ENCODE data around the gene OSBPL10. TPM values are rescaled to one million over a fixed set of nuclear protein-coding genes. Genes with fewer than 3 reads are reported as not detected.

The OSBPL10 gene
- total RNA-seq, 2 experiments from 2014 or later, result 6.1 to 6.4 TPM

GRCh38 chr3:31929826-31930502 is 51.1 kb downstream of the OSBPL10 start:
- H3K4me3 Mint-ChIP-seq, result no peak overlapping the region
- CTCF ChIA-PET, result interaction anchor here (0.7 to 1.1 kb wide), 2 partner anchors 12 to 37 kb away, joined by 3 read pairs; no protein-coding TSS in a partner anchor
- DNase-seq, result no peak
- H3K36me3 Mint-ChIP-seq (ENCODE audit: low read depth), result no peaks in the 10 kb centered on the region
- H3K27me3 Mint-ChIP-seq (ENCODE audit: low read depth), result no peaks in the 10 kb centered on the region
- H3K9me3 Mint-ChIP-seq, result no peaks in the 10 kb centered on the region
- intact Hi-C loops (cut with micrococcal nuclease), result loop anchor here (5.0 kb wide), 2 partner anchors 173 to 678 kb away; no protein-coding TSS in a partner anchor
- no peak overlapping the region for H3K27ac Mint-ChIP-seq
- H3K4me1 Mint-ChIP-seq (ENCODE audit: low read depth), result peaks cover 25% of the 10 kb centered on the region

- peaks cover 25% of the 10 kb centered on the region for H3K4me1 Mint-ChIP-seq (ENCODE audit: low read depth)
- intact Hi-C loops (cut with micrococcal nuclease), result loop anchor here (1.0 to 5.0 kb wide), 4 partner anchors 51 to 676 kb away; no protein-coding TSS in a partner anchor
- no peaks in the 10 kb centered on the region for H3K27me3 Mint-ChIP-seq (ENCODE audit: low read depth)
- no peaks in the 10 kb centered on the region for H3K36me3 Mint-ChIP-seq (ENCODE audit: low read depth)
- DNase-seq, result no peak
- CTCF ChIA-PET, result interaction anchor here (0.6 to 1.1 kb wide), 4 partner anchors 10 to 401 kb away, joined by 3 read pairs; no protein-coding TSS in a partner anchor
- H3K9me3 Mint-ChIP-seq, result no peaks in the 10 kb centered on the region
- no peak overlapping the region for H3K4me3 Mint-ChIP-seq
- H3K27ac Mint-ChIP-seq, result peak overlapping the region; percentile 50
Measured at GRCh38 chr3:31927811-31928210, 53.3 kb downstream of the OSBPL10 start.

GRCh38 chr3:31926543-31926942 is 54.5 kb downstream of the OSBPL10 start:
- CTCF ChIA-PET, result no interaction called here
- DNase-seq, result no peak
- H3K4me1 Mint-ChIP-seq (ENCODE audit: low read depth), result peaks cover 25% of the 10 kb centered on the region
- no peak overlapping the region for H3K4me3 Mint-ChIP-seq
- intact Hi-C loops (cut with micrococcal nuclease), result loop anchor here (2.0 to 5.0 kb wide), 3 partner anchors 154 to 674 kb away; no protein-coding TSS in a partner anchor
- H3K36me3 Mint-ChIP-seq (ENCODE audit: low read depth), result no peaks in the 10 kb centered on the region
- H3K27me3 Mint-ChIP-seq (ENCODE audit: low read depth), result no peaks in the 10 kb centered on the region
- no peaks in the 10 kb centered on the region for H3K9me3 Mint-ChIP-seq
- peak overlapping the region; percentile 53 for H3K27ac Mint-ChIP-seq

- peak; percentile 9 for DNase-seq
- intact Hi-C loops (cut with micrococcal nuclease), result loop anchor here (5.0 kb wide), 2 partner anchors 168 to 673 kb away; no protein-coding TSS in a partner anchor
- CTCF ChIA-PET, result no interaction called here
- Mint-ChIP-seq H3K4me1 (ENCODE audit: low read depth) (peaks cover 23% of the 10 kb centered on the region), H3K27me3 (ENCODE audit: low read depth) (no peaks in the 10 kb centered on the region), H3K36me3 (ENCODE audit: low read depth) (no peaks in the 10 kb centered on the region), H3K27ac (no peak overlapping the region), H3K4me3 (no peak overlapping the region), H3K9me3 (peaks cover 5% of the 10 kb centered on the region)
Measured at GRCh38 chr3:31925271-31925630, 55.8 kb downstream of the OSBPL10 start.

GRCh38 chr3:31924610-31925270 is 56.3 kb downstream of the OSBPL10 start:
- DNase-seq, result no peak
- no peak overlapping the region for H3K4me3 Mint-ChIP-seq
- CTCF ChIA-PET, result no interaction called here
- H3K9me3 Mint-ChIP-seq, result peaks cover 10% of the 10 kb centered on the region
- no peaks in the 10 kb centered on the region for H3K36me3 Mint-ChIP-seq (ENCODE audit: low read depth)
- no peak overlapping the region for H3K27ac Mint-ChIP-seq
- no peaks in the 10 kb centered on the region for H3K27me3 Mint-ChIP-seq (ENCODE audit: low read depth)
- H3K4me1 Mint-ChIP-seq (ENCODE audit: low read depth), result peaks cover 23% of the 10 kb centered on the region
- intact Hi-C loops (cut with micrococcal nuclease), result loop anchor here (5.0 kb wide), 2 partner anchors 167 to 672 kb away; no protein-coding TSS in a partner anchor

- intact Hi-C loops (cut with micrococcal nuclease), result no loop called here
- no peak overlapping the region for H3K27ac Mint-ChIP-seq
- DNase-seq, result no peak
- H3K4me3 Mint-ChIP-seq, result no peak overlapping the region
- peaks cover 16% of the 10 kb centered on the region for H3K9me3 Mint-ChIP-seq
- H3K4me1 Mint-ChIP-seq (ENCODE audit: low read depth), result peaks cover 26% of the 10 kb centered on the region
- CTCF ChIA-PET, result no interaction called here
- H3K27me3 Mint-ChIP-seq (ENCODE audit: low read depth), result no peaks in the 10 kb centered on the region
- no peaks in the 10 kb centered on the region for H3K36me3 Mint-ChIP-seq (ENCODE audit: low read depth)
Measured at GRCh38 chr3:31922962-31923361, 58.1 kb downstream of the OSBPL10 start.

GRCh38 chr3:31921837-31922236 is 59.2 kb downstream of the OSBPL10 start:
- no peak for DNase-seq
- no peaks in the 10 kb centered on the region for H3K27me3 Mint-ChIP-seq (ENCODE audit: low read depth)
- no peak overlapping the region for H3K27ac Mint-ChIP-seq
- peaks cover 23% of the 10 kb centered on the region for H3K4me1 Mint-ChIP-seq (ENCODE audit: low read depth)
- H3K9me3 Mint-ChIP-seq, result peaks cover 16% of the 10 kb centered on the region
- CTCF ChIA-PET, result no interaction called here
- H3K36me3 Mint-ChIP-seq (ENCODE audit: low read depth), result no peaks in the 10 kb centered on the region
- no peak overlapping the region for H3K4me3 Mint-ChIP-seq
- intact Hi-C loops (cut with micrococcal nuclease), result no loop called here

- Mint-ChIP-seq H3K36me3 (ENCODE audit: low read depth) (no peaks in the 10 kb centered on the region), H3K4me3 (no peak overlapping the region), H3K4me1 (ENCODE audit: low read depth) (peaks cover 25% of the 10 kb centered on the region), H3K27me3 (ENCODE audit: low read depth) (no peaks in the 10 kb centered on the region), H3K27ac (no peak overlapping the region), H3K9me3 (peaks cover 16% of the 10 kb centered on the region)
- DNase-seq, result no peak
- intact Hi-C loops (cut with micrococcal nuclease), result no loop called here
- CTCF ChIA-PET, result no interaction called here
Measured at GRCh38 chr3:31920310-31920709, 60.8 kb downstream of the OSBPL10 start.

GRCh38 chr3:31919528-31919927 is 61.5 kb downstream of the OSBPL10 start:
- intact Hi-C loops (cut with micrococcal nuclease), result loop anchor here (10.0 kb wide), 1 partner anchor 365 kb away; no protein-coding TSS in a partner anchor
- H3K27ac Mint-ChIP-seq, result no peak overlapping the region
- no peak for DNase-seq
- H3K9me3 Mint-ChIP-seq, result peaks cover 16% of the 10 kb centered on the region
- H3K36me3 Mint-ChIP-seq (ENCODE audit: low read depth), result no peaks in the 10 kb centered on the region
- CTCF ChIA-PET, result no interaction called here
- H3K27me3 Mint-ChIP-seq (ENCODE audit: low read depth), result no peaks in the 10 kb centered on the region
- H3K4me3 Mint-ChIP-seq, result no peak overlapping the region
- peaks cover 22% of the 10 kb centered on the region for H3K4me1 Mint-ChIP-seq (ENCODE audit: low read depth)

GRCh38 chr3:31918179-31919150 is 62.6 kb downstream of the OSBPL10 start:
- peaks cover 16% of the 10 kb centered on the region for H3K9me3 Mint-ChIP-seq
- CTCF ChIA-PET, result interaction anchor here (0.6 to 1.0 kb wide), 2 partner anchors 93 to 169 kb away, joined by 3 to 4 read pairs; no protein-coding TSS in a partner anchor
- no peaks in the 10 kb centered on the region for H3K36me3 Mint-ChIP-seq (ENCODE audit: low read depth)
- DNase-seq, result no peak
- H3K27me3 Mint-ChIP-seq (ENCODE audit: low read depth), result no peaks in the 10 kb centered on the region
- intact Hi-C loops (cut with micrococcal nuclease), result loop anchor here (10.0 kb wide), 1 partner anchor 364 kb away; no protein-coding TSS in a partner anchor
- H3K27ac Mint-ChIP-seq, result peak overlapping the region; percentile 62
- H3K4me1 Mint-ChIP-seq (ENCODE audit: low read depth), result peaks cover 22% of the 10 kb centered on the region
- no peak overlapping the region for H3K4me3 Mint-ChIP-seq

- no peaks in the 10 kb centered on the region for H3K27me3 Mint-ChIP-seq (ENCODE audit: low read depth)
- H3K4me1 Mint-ChIP-seq (ENCODE audit: low read depth), result peaks cover 22% of the 10 kb centered on the region
- no peak overlapping the region for H3K27ac Mint-ChIP-seq
- intact Hi-C loops (cut with micrococcal nuclease), result loop anchor here (10.0 kb wide), 1 partner anchor 363 kb away; no protein-coding TSS in a partner anchor
- peaks cover 16% of the 10 kb centered on the region for H3K9me3 Mint-ChIP-seq
- H3K36me3 Mint-ChIP-seq (ENCODE audit: low read depth), result no peaks in the 10 kb centered on the region
- DNase-seq, result no peak
- CTCF ChIA-PET, result interaction anchor here (0.6 to 1.0 kb wide), 2 partner anchors 92 to 168 kb away, joined by 3 to 4 read pairs; no protein-coding TSS in a partner anchor
- H3K4me3 Mint-ChIP-seq, result no peak overlapping the region
Measured at GRCh38 chr3:31917303-31918005, 63.6 kb downstream of the OSBPL10 start.

All from activated naive CD4-positive, alpha-beta T cell treated with anti-CD3 and anti-CD28 coated beads for 36 hours (primary cell).